HEK293 (cell line): ENCODE results near the gene KY.

Experiments used
- CTCF ChIA-PET: fragments of 350-600 bp; formaldehyde crosslinking; extraction: SDS; loops from one replicate; lab custom pipeline; 2021; ENCODE audit warnings: antibody characterized with exemption; lab: Yijun Ruan, JAX
- POLR2A ChIA-PET: fragments of 300-600 bp; formaldehyde crosslinking; extraction: SDS; loops from one replicate; lab custom pipeline; 2020; ENCODE audit warnings: antibody characterized with exemption, inconsistent platforms; lab: Yijun Ruan, JAX
- H3K27ac ChIP-seq: fragments of 200-500 bp; sonication (Bioruptor generic); 2 replicates; pipeline ENCODE4 v1.5.1; 2014; ENCODE audit warnings: low read depth, low read length, control low read depth, inconsistent platforms; ENCODE audit errors: extremely low read depth
- H3K36me3 ChIP-seq, 2 experiments: fragments of 200-500 bp in 1 of 2; sonication (Bioruptor generic) in 1 of 2; 1 replicate in 1 of 2; 2 replicates in 1 of 2; pipeline ENCODE4 v1.5.1; 2014 to 2017; ENCODE audit warnings: inconsistent platforms in 2 of 2, low read length in 2 of 2; ENCODE audit not compliant: control insufficient read depth in 2 of 2, insufficient read depth in 1 of 2
- H3K4me1 ChIP-seq: fragments of 200-500 bp; sonication (Bioruptor generic); 2 replicates; pipeline ENCODE4 v1.5.1; 2014; ENCODE audit warnings: mild to moderate bottlenecking, low read length, inconsistent platforms; ENCODE audit not compliant: control insufficient read depth, insufficient read depth
- H3K4me3 ChIP-seq: 2 replicates; pipeline ENCODE4 v1.5.1; 2011; ENCODE audit warnings: low read depth, mild to moderate bottlenecking, control low read depth, low read length, moderate library complexity
- H3K9me3 ChIP-seq: fragments of 200-500 bp; sonication (Bioruptor generic); 2 replicates; pipeline ENCODE4 v1.5.1; 2014; ENCODE audit warnings: low read depth, low read length, inconsistent platforms; ENCODE audit not compliant: control insufficient read depth, insufficient read depth
- HOXD13 ChIP-seq: sonication (generic); formaldehyde crosslinking; IDR thresholded peaks from 2 replicates; pipeline ENCODE4 v1.8.0; 2022; ENCODE audit warnings: missing genetic modification reagents, borderline replicate concordance
- KLF8 ChIP-seq: fragments of 450-650 bp; formaldehyde crosslinking; IDR thresholded peaks from 2 replicates; pipeline ENCODE4 v1.5.1; 2016; ENCODE audit warnings: missing biosample characterization, missing genetic modification characterization
- MEIS1 ChIP-seq: sonication (generic); formaldehyde crosslinking; IDR thresholded peaks from 2 replicates; pipeline ENCODE4 v1.8.1; 2022; ENCODE audit warnings: missing genetic modification reagents, mild to moderate bottlenecking, borderline replicate concordance
- REPIN1 ChIP-seq: fragments of 450-650 bp; formaldehyde crosslinking; IDR thresholded peaks from 2 replicates; pipeline ENCODE4 v1.5.1; 2017; ENCODE audit warnings: missing biosample characterization, missing genetic modification characterization, low read depth
- YY2 ChIP-seq: fragments of 450-650 bp; formaldehyde crosslinking; IDR thresholded peaks from 2 replicates; pipeline ENCODE4 v1.5.1; 2016; ENCODE audit warnings: missing biosample characterization, missing genetic modification characterization
- ZBTB20 ChIP-seq: fragments of 450-650 bp; formaldehyde crosslinking; IDR thresholded peaks from 2 replicates; pipeline ENCODE4 v1.5.1; 2016; ENCODE audit warnings: missing biosample characterization, missing genetic modification characterization
- ZBTB7A ChIP-seq: fragments of 450-650 bp; formaldehyde crosslinking; IDR thresholded peaks from 2 replicates; pipeline ENCODE4 v1.5.1; 2016; ENCODE audit warnings: low read depth, missing biosample characterization, missing genetic modification characterization
- ZBTB8A ChIP-seq: fragments of 450-650 bp; formaldehyde crosslinking; IDR thresholded peaks from 2 replicates; pipeline ENCODE4 v1.5.1; 2016; ENCODE audit warnings: missing biosample characterization, missing genetic modification characterization
- ZIC2 ChIP-seq: fragments of 450-650 bp; formaldehyde crosslinking; IDR thresholded peaks from 2 replicates; pipeline ENCODE4 v1.5.1; 2016; ENCODE audit warnings: missing biosample characterization, missing genetic modification characterization
- ZNF133 ChIP-seq: fragments of 450-650 bp; formaldehyde crosslinking; IDR thresholded peaks from 2 replicates; pipeline ENCODE4 v1.5.1; 2016; ENCODE audit warnings: missing biosample characterization, missing genetic modification characterization
- ZNF174 ChIP-seq: fragments of 450-650 bp; formaldehyde crosslinking; IDR thresholded peaks from 2 replicates; pipeline ENCODE4 v1.5.0; 2017; ENCODE audit warnings: missing biosample characterization, mild to moderate bottlenecking, missing genetic modification characterization
- ZNF19 ChIP-seq: fragments of 450-650 bp; formaldehyde crosslinking; IDR thresholded peaks from 2 replicates; pipeline ENCODE4; 2016; ENCODE audit warnings: missing biosample characterization, missing genetic modification characterization, low read depth
- ZNF223 ChIP-seq: fragments of 450-650 bp; formaldehyde crosslinking; IDR thresholded peaks from 2 replicates; pipeline ENCODE4 v1.5.1; 2016; ENCODE audit warnings: missing biosample characterization, missing genetic modification characterization
- ZNF24 ChIP-seq: fragments of 450-650 bp; formaldehyde crosslinking; IDR thresholded peaks from 2 replicates; pipeline ENCODE4 v1.5.1; 2016; ENCODE audit warnings: missing biosample characterization, missing genetic modification characterization
- ZNF391 ChIP-seq: fragments of 450-650 bp; formaldehyde crosslinking; IDR thresholded peaks from 2 replicates; pipeline ENCODE4 v1.5.1; 2016; ENCODE audit warnings: low read depth, missing biosample characterization, missing genetic modification characterization, borderline replicate concordance
- ZNF426 ChIP-seq: fragments of 450-650 bp; formaldehyde crosslinking; IDR thresholded peaks from 2 replicates; pipeline ENCODE4 v1.5.1; 2017; ENCODE audit warnings: missing biosample characterization, missing genetic modification characterization, mild to moderate bottlenecking, inconsistent platforms, moderate library complexity
- ZNF529 ChIP-seq: fragments of 450-650 bp; formaldehyde crosslinking; IDR thresholded peaks from 2 replicates; pipeline ENCODE4 v1.5.1; 2017; ENCODE audit warnings: missing genetic modification characterization, missing biosample characterization; ENCODE audit not compliant: insufficient replicate concordance
- ZNF530 ChIP-seq: fragments of 450-650 bp; formaldehyde crosslinking; IDR thresholded peaks from 2 replicates; pipeline ENCODE4 v1.5.1; 2016; ENCODE audit warnings: low read depth, missing biosample characterization, missing genetic modification characterization
- ZNF549 ChIP-seq: fragments of 450-650 bp; IDR thresholded peaks from 2 replicates; pipeline ENCODE4 v1.5.1; 2018; ENCODE audit warnings: missing biosample characterization, missing genetic modification characterization, mild to moderate bottlenecking, inconsistent platforms, moderate library complexity
- ZNF558 ChIP-seq: fragments of 450-650 bp; formaldehyde crosslinking; IDR thresholded peaks from 2 replicates; pipeline ENCODE4 v1.5.1; 2016; ENCODE audit warnings: missing biosample characterization, missing genetic modification characterization
- ZNF571 ChIP-seq: fragments of 450-650 bp; formaldehyde crosslinking; IDR thresholded peaks from 2 replicates; pipeline ENCODE4 v1.5.0; 2017; ENCODE audit warnings: missing biosample characterization, missing genetic modification characterization
- ZNF664 ChIP-seq: fragments of 450-650 bp; formaldehyde crosslinking; IDR thresholded peaks from 2 replicates; pipeline ENCODE4 v1.5.1; 2016; ENCODE audit warnings: missing biosample characterization, missing genetic modification characterization
- TF ChIP-seq, protein P1 (sequence below): fragments of 450-650 bp; formaldehyde crosslinking; IDR thresholded peaks from 2 replicates; pipeline ENCODE4 v1.5.1; 2016; ENCODE audit warnings: missing biosample characterization, missing genetic modification characterization
- TF ChIP-seq, protein P2 (sequence below): fragments of 450-650 bp; formaldehyde crosslinking; IDR thresholded peaks from 2 replicates; pipeline ENCODE4 v1.5.1; 2016; ENCODE audit warnings: missing biosample characterization, missing genetic modification characterization, borderline replicate concordance
- TF ChIP-seq, protein P3 (sequence below): fragments of 450-650 bp; formaldehyde crosslinking; IDR thresholded peaks from 2 replicates; pipeline ENCODE4 v1.5.1; 2016; ENCODE audit warnings: missing biosample characterization, missing genetic modification characterization

Gene KY

DNA sequence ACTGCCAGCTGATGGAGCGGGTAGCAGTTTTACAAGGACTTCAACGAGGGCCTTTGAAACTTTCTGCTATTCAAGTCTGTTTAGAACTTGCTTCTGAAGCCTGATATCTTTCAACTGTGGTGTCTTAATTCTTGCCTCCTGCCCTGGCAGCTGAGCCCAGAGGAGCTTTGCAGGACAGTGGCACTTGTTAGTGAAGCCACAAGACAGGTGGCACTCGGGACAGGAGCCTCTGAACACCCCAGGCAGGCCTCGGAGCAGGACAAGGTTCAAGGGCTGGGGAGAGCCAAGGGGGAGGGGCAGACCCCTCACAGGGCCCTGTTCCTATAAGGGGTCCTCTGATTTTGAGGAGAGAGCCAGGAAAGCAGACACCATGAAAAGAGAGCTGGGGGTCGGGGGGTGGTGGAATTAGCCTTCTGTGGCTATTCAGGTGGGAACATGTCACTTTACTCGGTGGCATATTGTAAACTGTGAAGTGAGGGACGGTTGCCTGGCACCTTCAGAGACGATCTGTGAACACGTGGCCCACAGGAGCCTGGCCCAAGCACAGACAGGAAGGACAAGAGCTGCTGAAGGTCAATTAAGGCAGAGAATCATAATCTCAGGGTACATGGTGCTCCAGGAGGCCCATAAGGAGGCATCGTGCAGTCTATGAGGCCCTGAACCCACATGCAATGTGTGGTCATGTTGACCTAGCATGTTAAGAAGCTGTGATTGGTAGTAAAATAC lies 30.1 kb upstream of the KY start (continued):
- TF ChIP-seq ZNF174: no peak
- TF ChIP-seq REPIN1: no peak

DNA sequence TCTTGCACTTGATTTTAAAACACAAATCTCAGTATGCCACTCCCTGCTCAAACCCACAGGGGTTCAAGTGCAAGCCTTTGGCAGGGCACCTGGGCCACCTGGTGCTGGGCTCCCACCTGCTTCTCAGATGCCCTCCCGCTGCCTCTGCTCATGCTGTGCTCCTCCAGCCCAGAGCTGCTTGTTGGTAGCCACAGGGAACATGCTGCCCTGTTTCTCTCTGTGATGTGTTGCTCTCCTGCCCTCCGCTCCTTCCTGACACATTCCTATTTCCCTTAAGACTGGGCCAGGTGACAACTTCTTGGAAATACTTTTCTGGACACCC lies 27.1 kb upstream of the KY start:
- H3K4me1 ChIP-seq: no peaks in the 10 kb centered on the region
- H3K4me3 ChIP-seq: no peak overlapping the region
- TF ChIP-seq HOXD13: no peak
- TF ChIP-seq MEIS1 (CRISPR knock-in tag): no peak
- TF ChIP-seq ZNF571 (tag by site-specific recombination): no peak
- no peak for TF ChIP-seq ZNF133 (tag by site-specific recombination)
- peak; percentile 50 for TF ChIP-seq ZIC2
- TF ChIP-seq, all 188 proteins: peak for 1
- Histone ChIP-seq H3K36me3 (no peaks in the 10 kb centered on the region), H3K27ac (no peak overlapping the region), H3K9me3 (no peaks in the 10 kb centered on the region; the same call in 1 of the 2 replicates)
- POLR2A ChIA-PET: no interaction called here
- CTCF ChIA-PET: interaction anchor here (0.5 to 0.8 kb wide), 4 partner anchors 28 to 1327 kb away, joined by 3 read pairs; no protein-coding TSS in a partner anchor

DNA sequence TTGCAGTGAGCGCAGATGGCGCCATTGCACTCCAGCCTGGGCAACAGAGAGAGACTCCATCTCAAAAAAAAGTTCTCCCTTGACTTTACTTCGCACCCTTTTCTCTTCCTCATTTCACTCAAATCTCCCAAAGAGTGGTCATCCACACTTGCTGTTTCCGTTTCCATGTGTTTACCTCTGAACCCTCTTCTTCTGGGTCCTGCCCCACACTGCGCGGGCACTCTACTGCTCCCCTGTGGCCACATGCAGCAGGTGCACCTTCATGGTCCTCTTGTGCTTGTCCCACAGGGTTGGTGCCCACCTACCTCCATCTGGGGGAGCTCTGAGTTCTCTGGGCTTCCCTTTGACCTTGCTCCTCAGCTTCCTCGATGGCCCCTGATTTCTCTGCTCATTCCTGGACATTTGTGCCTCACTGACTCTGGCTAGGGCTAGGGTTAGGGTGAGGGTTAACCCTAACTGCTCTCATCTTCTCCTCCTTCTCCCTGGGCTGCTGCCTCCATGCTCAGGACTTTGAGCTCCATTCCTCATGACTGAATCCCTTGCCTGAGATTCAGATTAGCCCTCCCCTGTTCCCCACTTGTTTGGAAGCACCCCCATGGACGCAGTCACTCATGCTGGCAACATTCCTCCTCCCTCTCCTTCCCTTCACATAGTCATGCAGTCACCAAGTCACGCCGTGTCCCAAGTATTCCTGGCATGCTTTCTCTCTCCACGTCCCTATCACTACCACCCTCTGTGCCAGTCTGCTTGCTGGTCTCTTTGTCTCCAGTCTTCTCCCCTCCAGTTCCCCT lies 26.6 kb upstream of the KY start:
- ChIA-PET POLR2A (no interaction called here), CTCF (interaction anchor here (0.5 to 0.8 kb wide), 4 partner anchors 28 to 1327 kb away, joined by 3 read pairs; no protein-coding TSS in a partner anchor)

More for the DNA sequence above, 26.6 kb upstream of the KY start:
- no peaks in the 10 kb centered on the region for H3K36me3 ChIP-seq
- H3K4me3 ChIP-seq: no peak overlapping the region
- no peaks in the 10 kb centered on the region; the same call in 1 of the 2 replicates for H3K9me3 ChIP-seq
- H3K4me1 ChIP-seq: no peaks in the 10 kb centered on the region
- TF ChIP-seq YY2 (tag by site-specific recombination) (no peak), ZNF549 (no peak), ZBTB8A (no peak), ZNF530 (tag by site-specific recombination) (no peak), ZNF223 (tag by site-specific recombination) (no peak), ZBTB7A (tag by site-specific recombination) (no peak), ZNF529 (no peak), ZNF391 (tag by site-specific recombination) (no peak), ZNF664 (no peak), KLF8 (no peak), ZNF426 (no peak), ZNF19 (tag by site-specific recombination) (no peak), ZNF24 (tag by site-specific recombination) (no peak), ZBTB20 (tag by site-specific recombination) (no peak), ZNF558 (tag by site-specific recombination) (no peak)
- TF ChIP-seq, protein P1, sequence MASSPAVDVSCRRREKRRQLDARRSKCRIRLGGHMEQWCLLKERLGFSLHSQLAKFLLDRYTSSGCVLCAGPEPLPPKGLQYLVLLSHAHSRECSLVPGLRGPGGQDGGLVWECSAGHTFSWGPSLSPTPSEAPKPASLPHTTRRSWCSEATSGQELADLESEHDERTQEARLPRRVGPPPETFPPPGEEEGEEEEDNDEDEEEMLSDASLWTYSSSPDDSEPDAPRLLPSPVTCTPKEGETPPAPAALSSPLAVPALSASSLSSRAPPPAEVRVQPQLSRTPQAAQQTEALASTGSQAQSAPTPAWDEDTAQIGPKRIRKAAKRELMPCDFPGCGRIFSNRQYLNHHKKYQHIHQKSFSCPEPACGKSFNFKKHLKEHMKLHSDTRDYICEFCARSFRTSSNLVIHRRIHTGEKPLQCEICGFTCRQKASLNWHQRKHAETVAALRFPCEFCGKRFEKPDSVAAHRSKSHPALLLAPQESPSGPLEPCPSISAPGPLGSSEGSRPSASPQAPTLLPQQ (tag by site-specific recombination): no peak
- TF ChIP-seq, protein P2, sequence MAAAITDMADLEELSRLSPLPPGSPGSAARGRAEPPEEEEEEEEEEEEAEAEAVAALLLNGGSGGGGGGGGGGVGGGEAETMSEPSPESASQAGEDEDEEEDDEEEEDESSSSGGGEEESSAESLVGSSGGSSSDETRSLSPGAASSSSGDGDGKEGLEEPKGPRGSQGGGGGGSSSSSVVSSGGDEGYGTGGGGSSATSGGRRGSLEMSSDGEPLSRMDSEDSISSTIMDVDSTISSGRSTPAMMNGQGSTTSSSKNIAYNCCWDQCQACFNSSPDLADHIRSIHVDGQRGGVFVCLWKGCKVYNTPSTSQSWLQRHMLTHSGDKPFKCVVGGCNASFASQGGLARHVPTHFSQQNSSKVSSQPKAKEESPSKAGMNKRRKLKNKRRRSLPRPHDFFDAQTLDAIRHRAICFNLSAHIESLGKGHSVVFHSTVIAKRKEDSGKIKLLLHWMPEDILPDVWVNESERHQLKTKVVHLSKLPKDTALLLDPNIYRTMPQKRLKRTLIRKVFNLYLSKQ (tag by site-specific recombination): no peak
- TF ChIP-seq, protein P3, sequence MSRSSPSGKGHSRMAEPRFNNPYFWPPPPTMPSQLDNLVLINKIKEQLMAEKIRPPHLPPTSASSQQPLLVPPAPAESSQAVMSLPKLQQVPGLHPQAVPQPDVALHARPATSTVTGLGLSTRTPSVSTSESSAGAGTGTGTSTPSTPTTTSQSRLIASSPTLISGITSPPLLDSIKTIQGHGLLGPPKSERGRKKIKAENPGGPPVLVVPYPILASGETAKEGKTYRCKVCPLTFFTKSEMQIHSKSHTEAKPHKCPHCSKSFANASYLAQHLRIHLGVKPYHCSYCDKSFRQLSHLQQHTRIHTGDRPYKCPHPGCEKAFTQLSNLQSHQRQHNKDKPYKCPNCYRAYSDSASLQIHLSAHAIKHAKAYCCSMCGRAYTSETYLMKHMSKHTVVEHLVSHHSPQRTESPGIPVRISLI (tag by site-specific recombination): no peak
- no peak overlapping the region for H3K27ac ChIP-seq
